Measurements from ENCODE around the gene PCCA. TPM values are rescaled to one million over a fixed set of nuclear protein-coding genes. Genes with fewer than 3 reads are reported as not detected.

Gene PCCA, protein sequence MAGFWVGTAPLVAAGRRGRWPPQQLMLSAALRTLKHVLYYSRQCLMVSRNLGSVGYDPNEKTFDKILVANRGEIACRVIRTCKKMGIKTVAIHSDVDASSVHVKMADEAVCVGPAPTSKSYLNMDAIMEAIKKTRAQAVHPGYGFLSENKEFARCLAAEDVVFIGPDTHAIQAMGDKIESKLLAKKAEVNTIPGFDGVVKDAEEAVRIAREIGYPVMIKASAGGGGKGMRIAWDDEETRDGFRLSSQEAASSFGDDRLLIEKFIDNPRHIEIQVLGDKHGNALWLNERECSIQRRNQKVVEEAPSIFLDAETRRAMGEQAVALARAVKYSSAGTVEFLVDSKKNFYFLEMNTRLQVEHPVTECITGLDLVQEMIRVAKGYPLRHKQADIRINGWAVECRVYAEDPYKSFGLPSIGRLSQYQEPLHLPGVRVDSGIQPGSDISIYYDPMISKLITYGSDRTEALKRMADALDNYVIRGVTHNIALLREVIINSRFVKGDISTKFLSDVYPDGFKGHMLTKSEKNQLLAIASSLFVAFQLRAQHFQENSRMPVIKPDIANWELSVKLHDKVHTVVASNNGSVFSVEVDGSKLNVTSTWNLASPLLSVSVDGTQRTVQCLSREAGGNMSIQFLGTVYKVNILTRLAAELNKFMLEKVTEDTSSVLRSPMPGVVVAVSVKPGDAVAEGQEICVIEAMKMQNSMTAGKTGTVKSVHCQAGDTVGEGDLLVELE
- total RNA-seq (10 to 100 TPM; 26.8 to 32.0 TPM), polyA plus RNA-seq (ENCODE audit: insufficient read length in 6 of 6) (10 to 100 TPM; 35.8 to 48.9 (median 39.0) TPM)
- long read RNA-seq, donor 1, partial matches to known transcripts: 0 of 4 reads
- long read RNA-seq, donor 1, other reads (novel, unspliced or antisense): 0 of 4 reads
- long read RNA-seq, donor 2, partial matches to known transcripts: 6 of 10 reads
- long read RNA-seq, donor 2, other reads (novel, unspliced or antisense): 0 of 10 reads
- long read RNA-seq, donor 3, partial matches to known transcripts: 14 of 16 reads
- long read RNA-seq, donor 3, other reads (novel, unspliced or antisense): 0 of 16 reads
- long read RNA-seq, donor 4, transcript PCCA-202 (24 exons, 2,494 nt): major isoform, 8 of 12 reads
- long read RNA-seq, donor 4, partial matches to known transcripts: 2 of 12 reads
- long read RNA-seq, donor 4, other reads (novel, unspliced or antisense): 2 of 12 reads
- long read RNA-seq, donor 5, partial matches to known transcripts: 9 of 12 reads
- long read RNA-seq, donor 5, other reads (novel, unspliced or antisense): 0 of 12 reads
- long read RNA-seq, donor 6, partial matches to known transcripts: 29 of 32 reads
- long read RNA-seq, donor 6, other reads (novel, unspliced or antisense): 0 of 32 reads
- long read RNA-seq, donor 7, partial matches to known transcripts: 6 of 9 reads
- long read RNA-seq, donor 7, other reads (novel, unspliced or antisense): 0 of 9 reads
- long read RNA-seq, donor 8, partial matches to known transcripts: 5 of 5 reads
- long read RNA-seq, donor 8, other reads (novel, unspliced or antisense): 0 of 5 reads
- long read RNA-seq, donor 9: 0 reads
- long read RNA-seq, donor 10: 0 reads
- long read RNA-seq, donor 11, partial matches to known transcripts: 7 of 12 reads
- long read RNA-seq, donor 11, other reads (novel, unspliced or antisense): 0 of 12 reads
- long read RNA-seq, donor 12, partial matches to known transcripts: 0 of 2 reads
- long read RNA-seq, donor 12, other reads (novel, unspliced or antisense): 0 of 2 reads

DNA sequence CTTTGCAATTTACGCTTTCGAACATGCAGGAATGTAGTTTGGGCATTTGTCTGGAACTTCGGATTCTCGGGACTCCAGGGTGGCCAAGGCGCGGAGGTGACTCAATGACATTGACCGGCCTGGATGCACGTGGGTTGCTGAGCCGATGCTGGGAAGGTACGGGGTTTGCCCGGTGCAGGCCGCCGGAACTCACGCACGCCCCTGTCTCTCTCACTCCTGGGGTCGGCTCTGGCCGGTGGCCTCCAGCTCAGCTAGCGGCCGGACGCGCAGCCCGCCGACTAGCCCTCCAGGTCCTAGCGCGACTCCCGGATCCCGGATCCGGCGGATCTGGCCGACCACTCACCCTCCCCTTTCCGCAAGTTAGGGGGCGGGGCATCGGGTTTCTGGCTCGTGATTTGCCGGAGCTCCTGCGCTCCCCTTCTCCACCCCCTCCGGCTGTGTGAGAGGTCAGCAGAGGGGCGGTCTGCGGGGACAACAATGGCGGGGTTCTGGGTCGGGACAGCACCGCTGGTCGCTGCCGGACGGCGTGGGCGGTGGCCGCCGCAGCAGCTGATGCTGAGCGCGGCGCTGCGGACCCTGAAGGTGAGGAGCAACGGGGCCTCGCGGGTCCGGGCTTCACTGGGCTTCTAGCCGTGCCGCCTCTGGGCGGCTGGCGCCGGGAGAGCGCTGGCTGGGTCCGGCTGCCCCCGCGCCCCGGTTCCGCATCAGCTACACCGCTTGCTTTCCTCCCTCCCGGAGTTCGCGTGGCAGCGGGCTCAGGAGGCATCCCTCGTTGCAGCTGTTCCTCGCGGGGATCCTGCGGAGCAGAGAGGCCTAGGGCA lies at the start of gene PCCA:
TSS of gene PCCA (plus strand) at position 450 of the 821 bp plus-strand sequence. CDS start at position 478, 28 bp downstream.
- ATAC-seq: peak; percentile 99
- peak within 1 kb of the TSS; percentile 65 to 74 for H3K27ac ChIP-seq
- H3K4me3 ChIP-seq: peak within 1 kb of the TSS; percentile 80 to 93
- DNase-seq: peak; percentile 94 to 97 (median 96)
- H3K27me3 ChIP-seq: peaks cover 0 to 12% of the 10 kb centered on the region in 2 donors
- no peaks in the 10 kb centered on the region for H3K36me3 ChIP-seq
- intact Hi-C loops (cut with DNase I): no loop called here
- no peaks in the 10 kb centered on the region for H3K9me3 ChIP-seq
- peaks cover 5 to 23% of the 10 kb centered on the region in 2 donors for H3K4me1 ChIP-seq
- TF ChIP-seq, protein P1, sequence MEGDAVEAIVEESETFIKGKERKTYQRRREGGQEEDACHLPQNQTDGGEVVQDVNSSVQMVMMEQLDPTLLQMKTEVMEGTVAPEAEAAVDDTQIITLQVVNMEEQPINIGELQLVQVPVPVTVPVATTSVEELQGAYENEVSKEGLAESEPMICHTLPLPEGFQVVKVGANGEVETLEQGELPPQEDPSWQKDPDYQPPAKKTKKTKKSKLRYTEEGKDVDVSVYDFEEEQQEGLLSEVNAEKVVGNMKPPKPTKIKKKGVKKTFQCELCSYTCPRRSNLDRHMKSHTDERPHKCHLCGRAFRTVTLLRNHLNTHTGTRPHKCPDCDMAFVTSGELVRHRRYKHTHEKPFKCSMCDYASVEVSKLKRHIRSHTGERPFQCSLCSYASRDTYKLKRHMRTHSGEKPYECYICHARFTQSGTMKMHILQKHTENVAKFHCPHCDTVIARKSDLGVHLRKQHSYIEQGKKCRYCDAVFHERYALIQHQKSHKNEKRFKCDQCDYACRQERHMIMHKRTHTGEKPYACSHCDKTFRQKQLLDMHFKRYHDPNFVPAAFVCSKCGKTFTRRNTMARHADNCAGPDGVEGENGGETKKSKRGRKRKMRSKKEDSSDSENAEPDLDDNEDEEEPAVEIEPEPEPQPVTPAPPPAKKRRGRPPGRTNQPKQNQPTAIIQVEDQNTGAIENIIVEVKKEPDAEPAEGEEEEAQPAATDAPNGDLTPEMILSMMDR (IDR thresholded peaks at IDR 0.05): no peak

DNA sequence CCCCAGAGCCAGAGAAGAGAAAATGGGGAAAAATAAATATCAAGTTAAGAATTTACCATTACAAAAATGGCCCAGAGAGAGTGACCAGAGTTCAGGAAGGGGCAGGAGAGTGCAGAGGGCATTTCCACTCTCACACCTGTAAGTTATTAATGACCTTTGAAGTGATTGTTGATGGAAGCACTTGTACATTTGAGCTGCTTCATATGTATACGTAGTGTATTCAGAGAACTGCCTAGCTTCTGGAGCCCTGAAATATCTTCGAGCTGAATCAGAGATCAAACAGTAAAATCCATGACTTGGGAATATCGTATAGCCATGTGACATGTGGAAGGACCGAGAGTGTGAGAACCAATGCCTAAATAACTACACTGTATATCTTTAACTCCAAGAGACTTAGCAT lies 49.2 kb upstream of the PCCA start:
- no peak for DNase-seq
- intact Hi-C loops (cut with DNase I): no loop called here
- Histone ChIP-seq H3K4me1 (no peaks in the 10 kb centered on the region), H3K9me3 (no peaks in the 10 kb centered on the region), H3K4me3 (no peak overlapping the region), H3K27ac (no peak overlapping the region), H3K27me3 (no peaks in the 10 kb centered on the region), H3K36me3 (no peaks in the 10 kb centered on the region)
- TF ChIP-seq, protein P1 (IDR thresholded peaks at IDR 0.05): no peak
- ATAC-seq: peak; percentile 53

DNA sequence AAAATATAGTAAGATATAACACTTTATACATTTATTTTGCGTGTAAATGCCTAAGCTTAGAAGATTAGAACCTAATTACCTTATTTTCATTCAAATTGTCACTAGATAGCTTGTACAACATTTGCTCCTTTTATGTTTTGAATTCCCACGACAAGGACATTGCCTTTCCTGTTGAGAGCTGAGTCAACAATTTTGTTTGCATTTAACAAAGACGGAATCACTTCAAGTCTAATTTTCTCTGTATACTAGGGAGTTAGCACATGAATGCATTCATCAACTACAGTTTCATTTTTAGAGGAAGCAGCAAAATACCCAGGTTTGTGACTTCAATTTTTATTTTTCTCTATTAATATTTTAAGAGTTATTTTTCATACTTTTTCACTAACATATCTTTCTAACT lies 48.7 kb upstream of the PCCA start:
- DNase-seq (no peak), ATAC-seq (peak; percentile 79)
- TF ChIP-seq, protein P1 (IDR thresholded peaks at IDR 0.05): no peak
- Histone ChIP-seq H3K4me3 (no peak overlapping the region), H3K27ac (no peak overlapping the region), H3K4me1 (no peaks in the 10 kb centered on the region), H3K36me3 (no peaks in the 10 kb centered on the region), H3K9me3 (no peaks in the 10 kb centered on the region), H3K27me3 (no peaks in the 10 kb centered on the region)
- intact Hi-C loops (cut with DNase I): no loop called here

DNA sequence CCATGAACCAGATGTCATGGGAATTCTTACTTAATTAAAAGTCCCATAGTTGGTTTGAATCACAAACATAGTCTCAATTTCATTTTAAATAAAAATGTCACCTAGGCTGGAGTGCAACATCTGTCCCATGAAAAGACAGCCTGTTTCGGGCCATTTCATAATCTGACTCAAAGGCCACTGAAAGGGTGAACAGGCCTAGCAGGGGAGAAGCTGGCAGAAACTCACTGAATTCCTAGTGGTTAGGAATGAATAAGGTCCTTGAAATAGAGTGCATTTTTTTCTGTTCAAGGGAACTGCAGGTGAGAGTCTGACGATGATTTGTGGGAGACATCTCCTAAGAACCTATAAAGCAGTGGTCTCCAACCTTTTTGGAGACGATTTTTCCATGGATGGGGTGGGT lies 44.0 kb upstream of the PCCA start:
- H3K36me3 ChIP-seq: no peaks in the 10 kb centered on the region
- TF ChIP-seq, protein P1 (IDR thresholded peaks at IDR 0.05): no peak
- no peaks in the 10 kb centered on the region for H3K27me3 ChIP-seq
- H3K4me1 ChIP-seq: no peaks in the 10 kb centered on the region
- H3K9me3 ChIP-seq: no peaks in the 10 kb centered on the region
- DNase-seq (no peak), ATAC-seq (peak; percentile 72)
- intact Hi-C loops (cut with DNase I): no loop called here
- H3K27ac ChIP-seq: no peak overlapping the region
- no peak overlapping the region for H3K4me3 ChIP-seq
